Karpas-422 (cell line): ENCODE results near the gene DSCAM. TPM values are rescaled to one million over a fixed set of nuclear protein-coding genes. Genes with fewer than 3 reads are reported as not detected.
A peak's percentile ranks its signal among the peaks of the same experiment; 100 is the strongest.

Experiments
- DNase-seq: peaks from one replicate; pipeline ENCODE4 v3.0.0-alpha.2; 2015
- H2AFZ ChIP-seq: fragments of 200-600 bp; sonication (generic); 2 replicates; pipeline ENCODE4 v1.6.1; 2014; ENCODE audit warnings: antibody characterized with exemption, low read length, mixed read lengths
- H3K27ac ChIP-seq: fragments of 200-600 bp; sonication (generic); 2 replicates; pipeline ENCODE4 v1.5.1; 2014; ENCODE audit warnings: mild to moderate bottlenecking, low read length, moderate library complexity
- H3K27me3 ChIP-seq: fragments of 200-600 bp; sonication (generic); 2 replicates; pipeline ENCODE4 v1.6.1; 2014; ENCODE audit warnings: low read length, mixed read lengths
- H3K36me3 ChIP-seq: fragments of 200-600 bp; sonication (generic); 2 replicates; pipeline ENCODE4 v1.6.1; 2014; ENCODE audit warnings: low read length, mixed read lengths; ENCODE audit not compliant: insufficient read depth
- H3K4me1 ChIP-seq: fragments of 200-600 bp; sonication (generic); 2 replicates; pipeline ENCODE4 v1.6.1; 2014; ENCODE audit warnings: mild to moderate bottlenecking, low read length, mixed read lengths
- H3K4me2 ChIP-seq: fragments of 200-600 bp; sonication (generic); 2 replicates; pipeline ENCODE4 v1.6.1; 2014; ENCODE audit warnings: low read length, low read depth, mild to moderate bottlenecking; ENCODE audit not compliant: poor library complexity, severe bottlenecking
- H3K4me3 ChIP-seq: fragments of 200-600 bp; sonication (generic); 2 replicates; pipeline ENCODE4 v1.5.1; 2014; ENCODE audit warnings: mild to moderate bottlenecking, antibody characterized with exemption, low read length, mixed read lengths
- H3K79me2 ChIP-seq: fragments of 200-600 bp; sonication (generic); 2 replicates; pipeline ENCODE4 v1.6.1; 2014; ENCODE audit warnings: mild to moderate bottlenecking, low read length, mixed read lengths
- H3K9ac ChIP-seq: fragments of 200-600 bp; sonication (generic); 2 replicates; pipeline ENCODE4 v1.6.0; 2014; ENCODE audit warnings: low read length
- H3K9me2 ChIP-seq: fragments of 200-600 bp; sonication (generic), shearing (Covaris generic); replicated peaks from 2 replicates; pipeline ENCODE4 v1.6.0; 2014; ENCODE audit warnings: mild to moderate bottlenecking, low read length, moderate library complexity; ENCODE audit not compliant: insufficient read depth
- H3K9me3 ChIP-seq: fragments of 300-700, 200-600 bp; sonication (generic); 2 replicates; pipeline ENCODE4 v1.6.1; 2014; ENCODE audit warnings: low read length, mixed read lengths
- H4K20me1 ChIP-seq: fragments of 200-600 bp; sonication (generic); 2 replicates; pipeline ENCODE4 v1.6.1; 2014; ENCODE audit warnings: mild to moderate bottlenecking, antibody characterized with exemption, low read length, low read depth; ENCODE audit not compliant: insufficient read depth
- total RNA-seq: library from RNA; depleted of rRNA; stranded (reverse); fragments of >200 nt; shearing (Covaris generic); gene quantifications from 2 replicates; pipeline ENCODE4 v1.2.3, GENCODE V29; 2014; ENCODE audit warnings: low replicate concordance

Gene DSCAM
- total RNA-seq, 1 experiment from 2014 or later: not detected

DNA sequence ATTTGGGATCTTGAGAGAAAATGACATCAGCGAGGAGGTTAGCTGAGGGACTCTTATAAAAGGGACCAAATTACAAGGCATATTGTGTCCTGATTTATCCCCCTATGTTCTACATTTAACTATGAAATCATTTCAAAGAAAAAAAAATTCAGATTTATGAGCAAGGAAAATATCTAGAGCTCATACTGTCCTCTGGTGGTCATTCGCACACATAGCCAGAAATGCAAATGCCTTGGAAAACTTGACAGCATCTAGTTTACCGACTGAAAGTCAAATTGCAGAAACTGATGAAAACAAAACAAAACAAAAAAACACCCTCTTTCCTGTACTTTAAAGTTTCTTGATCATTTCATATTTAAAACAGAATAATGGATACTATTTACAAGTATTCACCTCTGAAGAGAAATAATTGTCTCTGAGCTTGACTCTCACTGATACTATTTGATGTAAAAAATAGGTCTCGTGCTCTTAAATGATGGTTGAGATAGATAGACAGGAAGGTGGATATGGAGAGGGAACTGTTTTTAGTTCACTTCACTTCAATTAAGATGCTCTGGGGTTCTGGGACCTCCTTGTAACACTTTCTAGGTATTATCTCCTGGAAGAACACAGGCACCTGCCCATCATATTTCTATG lies 725.9 kb downstream of the DSCAM start:
- no peaks in the 10 kb centered on the region for H3K27me3 ChIP-seq
- DNase-seq: peak; percentile 60

GRCh38 chr21:40118527-40118926 lies 728.4 kb downstream of the DSCAM start:
- H3K4me2 ChIP-seq: no peak overlapping the region
- no peak overlapping the region for H2AFZ ChIP-seq
- H3K79me2 ChIP-seq: no peaks in the 10 kb centered on the region
- H3K9me3 ChIP-seq: no peaks in the 10 kb centered on the region
- no peaks in the 10 kb centered on the region for H3K4me1 ChIP-seq
- H3K27ac ChIP-seq: no peak overlapping the region
- no peak for DNase-seq
- no peaks in the 10 kb centered on the region for H3K36me3 ChIP-seq
- no peaks in the 10 kb centered on the region for H3K9me2 ChIP-seq
- H4K20me1 ChIP-seq: no peaks in the 10 kb centered on the region
- no peaks in the 10 kb centered on the region for H3K27me3 ChIP-seq
- H3K9ac ChIP-seq: no peak overlapping the region
- no peak overlapping the region for H3K4me3 ChIP-seq

More for the DNA sequence above, 725.9 kb downstream of the DSCAM start:
- Histone ChIP-seq H3K9me3 (no peaks in the 10 kb centered on the region), H3K4me1 (no peaks in the 10 kb centered on the region), H3K9me2 (no peaks in the 10 kb centered on the region), H2AFZ (no peak overlapping the region), H3K4me2 (no peak overlapping the region), H3K27ac (no peak overlapping the region), H3K36me3 (no peaks in the 10 kb centered on the region), H4K20me1 (no peaks in the 10 kb centered on the region), H3K9ac (no peak overlapping the region), H3K4me3 (no peak overlapping the region), H3K79me2 (no peaks in the 10 kb centered on the region)

DNA sequence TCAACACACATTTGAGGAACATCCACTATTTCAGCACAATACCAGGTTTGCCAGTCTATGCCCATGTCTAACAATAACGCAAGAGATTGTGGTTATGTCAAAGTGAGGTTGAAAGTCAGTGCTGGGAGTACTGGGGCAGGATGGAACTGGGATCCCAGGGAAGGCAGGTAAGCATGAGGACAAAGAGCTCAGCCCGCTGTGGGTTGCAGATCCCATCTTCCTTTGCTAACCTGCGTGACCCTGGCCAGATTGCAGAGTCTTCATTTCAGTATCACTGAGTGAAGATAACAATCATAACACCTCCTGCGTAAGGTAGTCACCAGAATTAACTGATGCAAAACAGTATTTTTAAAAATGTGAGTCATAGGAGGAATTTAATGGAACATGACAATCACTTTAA lies 729.7 kb downstream of the DSCAM start:
- H3K4me3 ChIP-seq: no peak overlapping the region

DNA sequence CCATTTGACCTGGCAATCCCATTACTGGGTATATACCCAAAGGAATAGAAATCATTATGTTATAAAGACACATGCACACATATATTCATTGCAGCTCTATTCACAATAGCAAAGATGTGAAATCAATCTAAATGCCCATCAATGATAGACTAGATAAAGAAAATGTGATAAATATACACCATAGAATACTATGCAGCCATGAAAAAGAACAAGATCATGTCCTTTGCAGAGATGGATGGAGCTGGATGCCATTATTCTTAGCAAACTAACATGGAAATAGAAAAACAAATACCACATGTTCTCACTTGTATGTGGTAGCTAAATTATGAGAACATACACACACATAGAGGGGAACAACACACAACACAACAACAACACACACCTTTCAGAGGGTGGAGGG lies 731.2 kb downstream of the DSCAM start:
- H3K4me1 ChIP-seq: no peaks in the 10 kb centered on the region
- no peak overlapping the region for H3K9ac ChIP-seq
- H3K36me3 ChIP-seq: no peaks in the 10 kb centered on the region
- no peaks in the 10 kb centered on the region for H4K20me1 ChIP-seq
- no peak overlapping the region for H3K4me3 ChIP-seq
- no peaks in the 10 kb centered on the region for H3K27me3 ChIP-seq
- H2AFZ ChIP-seq: no peak overlapping the region
- no peak for DNase-seq
- H3K9me3 ChIP-seq: no peaks in the 10 kb centered on the region
- H3K4me2 ChIP-seq: no peak overlapping the region
- H3K79me2 ChIP-seq: no peaks in the 10 kb centered on the region
- H3K9me2 ChIP-seq: no peaks in the 10 kb centered on the region
- H3K27ac ChIP-seq: no peak overlapping the region

More for the DNA sequence above, 729.7 kb downstream of the DSCAM start:
- Histone ChIP-seq H3K27ac (no peak overlapping the region), H3K9ac (no peak overlapping the region), H3K9me3 (no peaks in the 10 kb centered on the region), H3K9me2 (no peaks in the 10 kb centered on the region), H3K4me2 (no peak overlapping the region), H3K4me1 (no peaks in the 10 kb centered on the region), H3K36me3 (no peaks in the 10 kb centered on the region), H3K79me2 (no peaks in the 10 kb centered on the region), H2AFZ (no peak overlapping the region), H3K27me3 (no peaks in the 10 kb centered on the region), H4K20me1 (no peaks in the 10 kb centered on the region)
- DNase-seq: no peak

DNA sequence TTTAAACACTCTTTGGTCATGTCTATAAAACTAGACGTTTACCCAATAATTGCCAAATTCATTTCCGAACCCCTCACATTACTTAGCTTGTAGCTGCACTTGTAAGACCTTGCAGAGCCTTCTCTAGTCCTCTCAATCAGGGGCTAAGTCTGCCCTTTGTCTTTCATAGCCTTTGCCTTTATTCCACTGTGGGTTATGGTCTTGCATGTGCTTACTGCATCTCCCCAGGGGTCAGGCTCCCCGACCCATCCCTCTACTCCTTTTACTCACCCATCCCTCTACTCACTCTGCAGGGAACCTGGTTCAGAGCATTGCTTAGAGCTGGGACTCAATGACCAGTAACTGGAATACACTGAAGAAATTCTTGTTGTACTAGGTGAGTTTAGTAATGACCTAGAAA lies 744.3 kb downstream of the DSCAM start:
- Histone ChIP-seq H3K4me1 (no peaks in the 10 kb centered on the region), H3K9me2 (no peaks in the 10 kb centered on the region; the same call in 1 of the 2 replicates), H4K20me1 (no peaks in the 10 kb centered on the region), H3K36me3 (no peaks in the 10 kb centered on the region), H3K4me3 (no peak overlapping the region), H2AFZ (no peak overlapping the region), H3K27ac (no peak overlapping the region), H3K9ac (no peak overlapping the region), H3K27me3 (no peaks in the 10 kb centered on the region), H3K79me2 (no peaks in the 10 kb centered on the region), H3K4me2 (no peak overlapping the region), H3K9me3 (peaks cover 7% of the 10 kb centered on the region)
- DNase-seq: no peak

DNA sequence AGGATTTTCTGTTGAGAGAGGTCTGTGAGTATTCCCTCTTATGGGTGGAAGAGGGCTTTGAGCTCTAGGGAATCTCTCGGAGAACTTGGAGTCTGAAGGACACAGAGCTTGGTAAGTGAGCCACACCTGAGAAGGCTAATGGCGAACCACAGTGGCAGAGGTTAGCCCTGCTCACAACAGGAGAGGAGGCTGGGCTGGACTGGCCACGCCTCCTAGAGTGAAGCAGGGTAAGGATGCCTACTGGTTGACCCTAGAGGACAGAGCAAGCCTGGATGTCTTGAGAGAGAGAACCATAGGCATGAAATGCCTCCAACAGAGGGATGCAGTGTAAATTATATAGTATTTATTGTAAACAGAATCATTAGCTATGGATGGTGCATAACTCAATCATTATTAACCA lies 747.1 kb downstream of the DSCAM start:
- Histone ChIP-seq H3K36me3 (no peaks in the 10 kb centered on the region), H3K4me2 (no peak overlapping the region), H3K9ac (no peak overlapping the region), H3K4me3 (no peak overlapping the region), H3K79me2 (no peaks in the 10 kb centered on the region), H4K20me1 (no peaks in the 10 kb centered on the region), H2AFZ (no peak overlapping the region), H3K27ac (no peak overlapping the region), H3K9me3 (peaks cover 4% of the 10 kb centered on the region), H3K9me2 (no peaks in the 10 kb centered on the region; the same call in 1 of the 2 replicates), H3K27me3 (no peaks in the 10 kb centered on the region), H3K4me1 (no peaks in the 10 kb centered on the region)
- DNase-seq: no peak

GRCh38 chr21:40095477-40095876 lies 751.5 kb downstream of the DSCAM start:
- Histone ChIP-seq H3K36me3 (no peaks in the 10 kb centered on the region), H3K4me2 (no peak overlapping the region), H4K20me1 (no peaks in the 10 kb centered on the region), H3K9ac (no peak overlapping the region), H3K4me1 (no peaks in the 10 kb centered on the region), H3K9me2 (no peaks in the 10 kb centered on the region; the same call in none of the 2 replicates), H3K79me2 (no peaks in the 10 kb centered on the region), H3K4me3 (no peak overlapping the region), H3K27ac (no peak overlapping the region), H2AFZ (no peak overlapping the region), H3K27me3 (no peaks in the 10 kb centered on the region), H3K9me3 (no peaks in the 10 kb centered on the region)
- DNase-seq: no peak

- Histone ChIP-seq H3K9ac (no peak overlapping the region), H3K4me2 (no peak overlapping the region), H3K9me2 (no peaks in the 10 kb centered on the region), H3K79me2 (no peaks in the 10 kb centered on the region), H2AFZ (no peak overlapping the region), H3K9me3 (no peaks in the 10 kb centered on the region), H3K4me3 (no peak overlapping the region), H3K27me3 (no peaks in the 10 kb centered on the region), H4K20me1 (no peaks in the 10 kb centered on the region), H3K36me3 (no peaks in the 10 kb centered on the region), H3K27ac (no peak overlapping the region), H3K4me1 (no peaks in the 10 kb centered on the region)
- no peak for DNase-seq
These were observed 766.6 kb downstream of the DSCAM start for GRCh38 chr21:40080385-40080784.
